ENCODE results near the gene KCTD13. TPM values are rescaled to one million over a fixed set of nuclear protein-coding genes. Genes with fewer than 3 reads are reported as not detected.
A peak's percentile ranks its signal among the peaks of the same experiment; 100 is the strongest.

Gene KCTD13
- total RNA-seq (2021; ENCODE audit: unreplicated experiment) (40.7 TPM), Bru-seq, nascent RNA (percentile 81 among the genes with signal in this experiment), BruChase-seq, experiment 1, labeled RNA remaining after a 6-hour chase (percentile 88 among the genes with signal in this experiment), BruChase-seq, experiment 2, labeled RNA remaining after a 2-hour chase (percentile 92 among the genes with signal in this experiment)
- polyA plus RNA-seq (2012), result 29.9 and 35.3 TPM in 2 replicates
- long read RNA-seq, full-length matches to known transcripts, result 16 of 39 reads
- long read RNA-seq, partial matches to known transcripts, result 1 of 39 reads
- long read RNA-seq, other reads (novel, unspliced or antisense), result 22 of 39 reads

DNA sequence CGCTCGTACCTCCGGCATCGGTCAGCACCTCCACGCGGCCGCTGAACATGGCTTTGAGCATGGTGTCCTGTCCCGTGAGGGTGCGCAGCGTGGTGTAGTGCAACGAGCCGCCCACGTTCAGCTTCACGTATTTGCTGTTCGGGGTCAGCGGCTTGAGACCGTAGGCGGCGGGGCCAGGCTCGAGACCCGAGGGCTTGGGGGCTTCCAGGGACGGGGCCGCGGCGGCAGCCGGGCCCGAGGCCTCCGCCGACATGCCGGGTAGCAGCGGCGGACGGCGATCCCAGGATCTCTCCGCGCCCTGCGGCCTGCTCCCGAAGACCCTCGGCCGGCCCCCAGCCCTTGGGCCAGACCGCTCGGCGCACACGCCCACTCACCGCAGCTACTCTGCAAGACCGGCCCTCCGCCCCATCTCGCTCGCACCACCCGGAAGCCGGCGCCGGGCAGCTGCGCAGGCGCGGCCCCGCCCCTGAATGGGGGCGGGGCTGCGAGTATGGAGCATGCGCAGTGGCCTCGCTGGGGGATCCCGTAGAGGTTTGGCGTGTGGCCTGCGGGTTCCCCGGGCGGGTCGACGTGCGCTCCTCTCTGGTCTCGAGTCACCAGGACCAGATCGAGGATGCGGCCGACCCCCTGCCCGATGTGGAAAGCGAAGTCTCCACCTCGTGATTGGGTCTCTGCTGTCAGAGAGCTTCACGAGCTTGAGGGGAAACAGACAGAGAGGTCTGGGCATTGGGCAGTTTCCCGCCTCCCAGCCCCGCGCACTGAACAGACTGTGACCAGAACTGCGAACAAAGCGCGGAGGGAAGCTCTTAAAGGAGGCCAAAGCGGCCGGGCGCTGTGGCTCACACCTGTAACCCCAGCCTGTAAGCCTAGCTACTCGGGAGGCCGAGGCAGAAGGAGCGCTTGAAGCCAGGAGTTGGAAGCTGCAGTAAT lies at the start of gene KCTD13:
TSS of gene KCTD13 (minus strand) at position 446 of the 930 bp plus-strand sequence. CDS start at position 253, 193 bp downstream.
- Histone ChIP-seq H3K27me3 (ENCODE audit: insufficient read depth, low read length) (no peaks in the 10 kb centered on the region), H3K9me3 (ENCODE audit: control insufficient read depth in 1 of 2, insufficient read depth in 1 of 2, low read depth in 1 of 2, low read length in 2 of 2) (no peaks in the 10 kb centered on the region), H3K4me2 (ENCODE audit: low read length) (peak within 1 kb of the TSS; percentile 99), H3K4me3 (replicated peaks in 1 of 2; ENCODE audit: low read depth in 1 of 2, low read length in 2 of 2) (peak within 1 kb of the TSS; percentile 60 to 92), H3K36me3 (ENCODE audit: control insufficient read depth in 1 of 2, insufficient read depth in 2 of 2, low read length in 2 of 2) (peaks cover 14% of the 10 kb centered on the region in 2 experiments; a peak in 3 of 4 replicates), H3K27ac (ENCODE audit: low read depth, low read length) (peak within 1 kb of the TSS; percentile 78), H3K79me2 (ENCODE audit: insufficient read depth, low read length) (peaks cover 44% of the 10 kb centered on the region), H4K20me1 (ENCODE audit: insufficient read depth) (no peaks in the 10 kb centered on the region), H3K9me2 (ENCODE audit: insufficient read depth) (no peaks in the 10 kb centered on the region), H3K4me1 (ENCODE audit: control insufficient read depth in 1 of 2, insufficient read depth in 2 of 2, low read length in 2 of 2) (peaks cover 12 to 23% of the 10 kb centered on the region in 2 experiments), H3K9ac (ENCODE audit: low read length) (peak within 1 kb of the TSS; percentile 89), H2AFZ (ENCODE audit: low read depth, low read length, poor library complexity, severe bottlenecking) (no peak within 1 kb of the TSS)
- peak; percentile 48 for DNase-seq (ENCODE audit: low read depth, low spot score)
- peak; percentile 95 for ATAC-seq
- no TSS peak for BruUV-seq (replicated peaks)
- ChIA-PET CTCF (interaction anchor here (0.5 to 1.1 kb wide), 5 partner anchors 8 to 225 kb away, joined by 3 read pairs; partner anchors contain the start of gene TAOK2), POLR2A (interaction anchor here (0.6 to 2.5 kb wide), 6 partner anchors 12 to 724 kb away, joined by 3 to 9 read pairs (median 6); partner anchors contain the start of genes ASPHD1, PRR14, SEZ6L2 and TAOK2), RAD21 (ENCODE audit: low non-redundant PET in 1 of 2, low total read pairs in 2 of 2, uncharacterized antibody in 2 of 2, unreplicated experiment in 2 of 2) (interaction anchor here (0.6 to 1.3 kb wide), 3 partner anchors 18 to 237 kb away, joined by 3 read pairs; no protein-coding TSS in a partner anchor)
- TF ChIP-seq EGR1 (IDR thresholded peaks at IDR 0.05; ENCODE audit: low read depth), result peak; percentile 87
- no peak for TF ChIP-seq EZH2phosphoT487 (IDR thresholded peaks at IDR 0.05; ENCODE audit: borderline replicate concordance)
- TF ChIP-seq JUND (IDR thresholded peaks at IDR 0.05), result no peak
- TF ChIP-seq SIN3A (IDR thresholded peaks at IDR 0.05; ENCODE audit: low read depth), result peak; percentile 68
- TF ChIP-seq CEBPB (IDR thresholded peaks at IDR 0.05; ENCODE audit: low read depth), result no peak
- peak; percentile 96 for TF ChIP-seq POLR2AphosphoS5 (IDR thresholded peaks at IDR 0.05; ENCODE audit: low read depth, low read length)
- TF ChIP-seq ELF1 (IDR thresholded peaks at IDR 0.05; ENCODE audit: borderline replicate concordance, low read depth), result peak; percentile 74
- TF ChIP-seq ZFX (IDR thresholded peaks at IDR 0.05), result peak; percentile 80
- TF ChIP-seq YY1 (IDR thresholded peaks at IDR 0.05; ENCODE audit: extremely low read depth, insufficient replicate concordance, low read depth, low read length), result no peak
- TF ChIP-seq POLR2A (IDR thresholded peaks at IDR 0.05; ENCODE audit: borderline replicate concordance, extremely low read depth, insufficient read depth, insufficient read length), result peak; percentile 86
- peak; percentile 54 for TF ChIP-seq MAX (IDR thresholded peaks at IDR 0.05)
- TF ChIP-seq SRF (IDR thresholded peaks at IDR 0.05; ENCODE audit: low read depth), result no peak
- no peak for TF ChIP-seq EZH2 (IDR thresholded peaks at IDR 0.05)
- intact Hi-C loops (cut with micrococcal nuclease), result loop anchor here (5.0 kb wide), 1 partner anchor 46 kb away; the partner anchor contains the start of gene TAOK2

Measured in HCT116 (cell line).